ENCODE results near the gene PRR36.

PRR36 gene

DNA sequence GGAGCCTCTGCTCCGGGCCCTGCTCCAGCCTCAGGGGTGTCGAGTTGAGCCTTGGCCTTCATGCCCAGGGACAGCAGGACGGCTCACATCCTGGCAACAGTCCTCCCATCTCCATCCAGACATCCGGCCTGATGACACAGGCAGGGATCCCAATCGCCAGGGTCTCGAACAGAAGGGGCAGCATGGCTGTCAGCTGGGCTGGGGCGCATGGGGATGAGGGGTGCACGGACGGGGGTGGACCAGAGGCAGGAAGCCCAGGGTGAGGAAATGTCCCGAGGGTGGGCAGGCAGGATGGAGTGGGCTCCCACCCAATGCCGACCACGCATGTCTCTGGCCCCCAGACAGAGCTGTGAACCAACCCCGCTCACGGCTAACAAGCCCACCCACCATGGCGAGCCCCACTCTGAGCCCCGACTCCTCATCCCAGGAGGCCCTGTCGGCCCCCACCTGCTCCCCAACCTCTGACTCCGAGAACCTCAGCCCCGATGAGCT lies 28.0 kb downstream of the PRR36 start:
- DNase-seq (ENCODE audit: low read depth in 4 of 4, low spot score in 1 of 4): no peak

DNA sequence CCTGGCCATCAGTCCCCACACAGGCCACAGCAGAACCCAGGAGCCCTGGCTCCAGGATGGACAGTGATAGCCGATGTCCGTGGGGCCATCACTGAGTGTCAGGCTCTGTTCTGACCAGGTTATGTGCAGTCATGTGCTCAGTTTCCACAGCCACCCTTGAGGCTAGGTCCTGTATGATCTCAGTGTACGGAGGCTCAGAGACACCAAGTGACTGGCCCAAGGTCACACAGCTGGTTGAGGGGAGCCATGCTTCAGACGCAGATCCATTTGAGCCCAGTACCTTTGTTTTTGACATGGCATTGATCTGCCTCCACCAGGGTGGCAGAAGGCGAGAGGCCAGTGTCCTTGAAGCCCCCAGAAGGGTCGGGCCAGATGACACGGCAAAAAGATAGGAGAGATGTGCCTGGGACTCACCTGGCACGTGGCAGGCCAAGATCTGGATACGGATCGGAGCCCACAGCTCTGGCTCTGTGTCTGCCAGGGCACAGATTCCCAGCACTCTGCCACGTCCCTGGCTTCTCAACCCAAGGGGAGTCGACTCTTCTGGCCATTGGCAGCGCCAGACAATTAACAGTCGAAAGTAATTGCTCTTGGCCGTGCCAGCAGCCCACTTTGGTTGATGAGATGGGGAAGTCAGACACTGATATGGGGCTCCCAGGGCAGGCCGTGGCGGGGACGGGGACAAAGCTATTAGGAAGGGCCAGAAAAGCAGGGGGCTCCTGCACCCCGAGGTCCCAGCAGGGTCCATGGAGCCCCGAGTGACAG lies 28.6 kb downstream of the PRR36 start:
- no peak for DNase-seq (ENCODE audit: low read depth in 4 of 4, low spot score in 1 of 4)

DNA sequence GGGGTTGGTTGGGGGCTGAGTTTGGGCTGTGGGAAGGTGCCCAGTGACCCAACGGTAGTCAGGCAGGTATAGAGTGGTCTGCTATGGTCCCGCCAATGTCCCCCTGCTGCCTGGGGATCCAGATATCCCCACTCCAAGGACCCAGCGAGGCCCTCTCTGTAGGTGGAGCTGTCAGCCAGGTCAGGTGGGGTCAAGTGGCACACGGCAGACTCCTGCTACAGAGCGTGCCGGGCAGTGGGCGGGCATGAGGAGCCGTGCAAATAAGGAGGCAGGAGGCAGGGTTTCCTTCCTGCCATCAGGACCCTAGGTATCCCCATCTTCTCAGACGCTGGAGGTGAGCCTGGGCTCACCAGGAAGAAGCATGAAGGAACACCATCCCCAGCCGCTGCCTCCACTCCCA lies 29.2 kb downstream of the PRR36 start:
- DNase-seq (ENCODE audit: low read depth in 4 of 4, low spot score in 1 of 4): no peak

DNA sequence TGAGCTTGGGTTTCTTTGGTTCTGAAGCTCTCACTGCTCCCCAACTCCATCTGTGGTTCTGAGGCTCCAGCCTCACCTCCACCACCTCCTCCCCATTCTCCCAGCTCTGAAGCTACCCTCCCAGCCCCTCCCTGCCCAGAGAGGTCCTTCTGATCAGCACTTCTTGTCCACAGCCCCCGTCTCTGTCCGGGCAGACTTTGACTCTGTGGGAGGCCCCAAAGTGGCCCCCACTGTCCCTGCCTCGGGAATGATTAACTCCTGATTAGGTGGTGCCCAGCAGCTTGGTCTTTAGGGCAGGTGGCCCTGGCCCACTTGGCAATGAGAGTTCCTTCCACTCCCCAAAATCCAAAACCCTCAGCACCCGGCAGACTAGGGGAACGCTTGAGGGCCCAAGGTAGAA lies 29.8 kb downstream of the PRR36 start:
- DNase-seq (ENCODE audit: low read depth in 4 of 4, low spot score in 1 of 4): no peak

DNA sequence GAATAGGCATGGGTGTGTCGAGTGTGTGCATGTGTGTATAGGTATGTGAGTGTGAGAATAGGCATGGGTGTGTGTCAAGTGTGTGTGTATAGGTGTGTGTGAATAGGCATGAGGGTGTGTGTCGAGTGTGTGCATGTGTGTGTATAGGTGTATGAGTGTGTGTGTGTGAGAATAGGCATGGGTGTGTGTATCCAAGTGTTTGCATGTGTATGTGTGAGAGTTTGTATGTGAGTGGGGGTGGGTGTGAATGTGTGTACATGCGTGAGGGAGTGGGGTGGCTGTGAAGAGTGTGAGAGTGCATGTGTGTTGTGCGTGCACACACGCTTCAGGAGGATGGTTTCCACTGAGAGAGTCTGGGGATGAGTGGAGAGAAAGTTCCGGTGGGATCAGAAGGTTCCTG lies 30.7 kb downstream of the PRR36 start:
- no peak for DNase-seq (ENCODE audit: low read depth in 4 of 4, low spot score in 1 of 4)

DNA sequence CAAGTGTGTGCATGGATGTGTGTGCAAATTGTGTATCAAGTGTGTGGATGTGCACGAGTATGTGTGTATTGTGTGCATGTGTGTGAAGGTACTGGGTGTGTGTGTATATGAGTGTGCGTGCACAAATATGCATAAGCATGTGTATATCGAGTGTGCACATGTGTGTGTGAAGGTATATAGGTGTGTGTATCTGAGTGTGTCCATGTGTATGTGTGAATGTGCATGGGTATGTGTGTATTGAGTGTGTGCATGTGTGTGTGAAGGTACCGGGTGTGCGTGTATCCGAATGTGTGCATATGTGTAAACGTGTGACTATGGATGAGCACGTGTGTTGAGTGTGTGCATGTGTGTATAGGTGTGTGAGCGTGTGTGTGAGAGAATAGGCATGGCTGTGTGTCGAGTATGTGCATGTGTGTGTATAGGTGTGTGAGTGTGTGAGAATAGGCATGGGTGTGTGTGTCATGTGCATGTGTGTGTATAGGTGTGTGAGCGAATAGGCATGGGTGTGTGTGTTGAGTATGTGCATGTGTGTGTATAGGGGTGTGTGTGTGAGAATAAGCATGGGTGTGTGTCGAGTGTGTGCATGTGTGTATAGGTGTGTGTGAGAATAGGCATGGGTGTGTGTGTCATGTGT lies 31.4 kb downstream of the PRR36 start:
- no peak for DNase-seq (ENCODE audit: low read depth in 4 of 4, low spot score in 1 of 4)

DNA sequence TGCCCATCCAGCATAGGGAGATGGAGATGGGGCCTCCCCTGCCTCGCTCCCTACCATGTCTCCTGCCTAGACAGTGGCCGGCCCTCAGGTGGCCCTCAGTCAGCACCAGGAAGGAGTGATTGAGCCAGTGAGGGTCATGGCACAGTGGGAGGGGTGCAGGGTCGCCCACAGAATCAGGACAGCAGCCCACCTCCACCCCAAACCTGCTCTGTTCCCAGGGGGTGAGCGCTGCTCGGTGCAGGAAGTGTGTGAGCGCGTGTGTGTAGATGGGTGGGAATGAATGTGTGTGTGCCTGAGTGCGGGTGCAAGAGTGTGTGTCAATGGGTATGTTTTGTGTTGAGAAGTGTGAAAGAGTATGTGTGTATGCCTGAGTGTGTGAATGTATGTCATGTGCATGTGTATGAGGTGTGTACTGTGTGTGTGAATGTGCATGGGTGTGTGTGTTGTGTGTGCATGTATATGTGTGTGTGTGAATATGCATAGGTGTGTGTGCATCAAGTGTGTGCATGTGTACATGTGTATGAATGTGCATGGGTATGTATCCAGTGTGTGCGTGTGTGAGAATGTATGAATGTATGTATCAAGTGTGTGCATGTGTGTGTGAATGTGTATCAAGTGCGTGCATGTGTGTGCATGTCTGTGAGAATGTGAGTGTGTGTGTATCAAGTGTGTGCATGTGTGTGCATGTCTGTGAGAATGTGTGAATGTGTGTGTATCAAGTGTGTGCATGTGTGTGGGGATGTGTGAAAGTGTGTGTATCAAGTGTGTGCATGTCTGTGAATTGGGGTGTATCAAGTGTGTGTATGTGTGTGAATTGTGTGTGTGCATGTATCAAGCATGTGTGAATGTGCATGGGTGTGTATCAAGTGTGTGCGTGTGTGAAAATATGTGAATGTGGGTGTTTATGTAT lies 32.2 kb downstream of the PRR36 start:
- no peak for DNase-seq (ENCODE audit: low read depth in 4 of 4, low spot score in 1 of 4)

DNA sequence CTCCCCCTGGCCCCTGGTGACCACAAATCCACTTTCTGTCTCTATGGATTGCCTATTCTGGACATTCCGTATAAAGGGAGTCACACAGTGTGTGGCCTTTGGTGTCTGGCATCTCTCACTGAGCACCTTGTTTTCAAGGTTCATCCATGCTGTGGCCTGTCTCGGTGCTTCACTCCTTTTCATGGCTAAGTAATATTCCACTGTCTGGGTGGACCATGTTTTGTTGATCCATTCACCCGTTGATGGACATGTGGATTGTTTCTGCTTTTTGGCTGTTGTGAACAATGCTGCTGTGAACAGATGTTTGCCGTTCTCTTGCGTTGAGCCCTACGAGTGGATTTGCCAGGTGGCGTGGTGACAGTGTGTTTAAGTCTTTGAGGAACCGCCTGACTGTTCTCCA lies 33.6 kb downstream of the PRR36 start:
- no peak for DNase-seq (ENCODE audit: low read depth in 4 of 4, low spot score in 1 of 4)

DNA sequence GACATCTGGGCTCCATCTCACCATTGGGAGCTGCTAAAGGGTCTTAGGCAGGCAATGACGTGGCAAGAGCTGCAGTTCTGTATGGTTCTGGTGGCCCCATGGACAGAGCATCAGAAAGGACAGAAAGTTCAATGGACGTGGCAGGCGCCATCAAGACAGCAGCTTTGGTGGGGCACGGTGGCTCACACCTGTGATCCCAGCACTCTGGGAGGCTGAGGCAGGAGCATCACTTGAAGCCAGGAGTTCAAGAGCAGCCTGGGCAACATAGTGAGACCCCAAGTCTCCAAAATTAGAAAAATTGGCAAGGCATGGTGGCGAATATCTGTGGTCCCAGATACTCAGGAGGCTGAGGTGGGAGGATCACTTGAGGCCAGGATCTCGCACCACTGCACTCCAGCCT lies 34.7 kb downstream of the PRR36 start:
- no peak for DNase-seq (ENCODE audit: low read depth in 4 of 4, low spot score in 1 of 4)

DNA sequence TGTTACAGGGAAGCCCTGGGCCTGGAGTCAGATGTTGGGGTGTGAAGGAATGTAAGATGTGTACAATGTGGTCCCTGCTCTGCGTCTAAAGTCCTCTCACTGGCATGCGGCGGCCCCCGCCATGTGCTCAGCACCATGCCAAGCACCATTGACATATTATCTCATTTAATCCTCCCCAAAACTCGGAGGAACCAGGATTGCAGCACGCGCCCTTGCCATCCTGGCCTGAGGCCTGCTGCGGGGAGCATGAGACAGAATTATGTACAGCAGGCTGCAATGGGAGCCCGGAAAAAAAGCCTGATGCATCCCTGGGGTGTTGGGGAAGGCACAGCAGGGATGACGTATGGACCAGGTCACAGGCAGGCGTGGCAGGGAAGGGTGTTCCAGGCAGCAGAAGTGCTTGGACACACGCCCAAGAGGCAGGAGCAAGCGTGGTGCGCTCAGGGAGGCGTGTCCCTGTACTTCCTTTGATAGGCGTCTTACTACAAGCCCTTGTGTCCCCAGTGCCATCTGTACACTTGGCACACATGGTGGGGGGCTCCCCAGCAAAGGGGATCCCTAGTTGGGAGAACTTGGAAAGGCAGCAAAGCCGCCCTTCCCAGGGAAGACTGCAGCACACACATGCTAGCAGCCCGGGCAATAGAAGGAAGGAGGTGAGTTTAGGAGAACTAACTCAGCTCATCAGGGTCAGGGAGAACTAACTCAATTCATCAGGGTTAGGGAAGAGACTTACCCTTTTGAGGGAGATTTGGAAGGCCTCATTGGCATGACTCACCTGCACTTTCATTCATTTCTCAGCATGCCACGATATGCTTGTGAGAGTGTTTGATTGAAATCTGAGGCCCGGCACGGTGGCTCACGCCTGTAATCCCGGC lies 40.7 kb downstream of the PRR36 start:
- DNase-seq (ENCODE audit: low read depth in 4 of 4, low spot score in 1 of 4): no peak

DNA sequence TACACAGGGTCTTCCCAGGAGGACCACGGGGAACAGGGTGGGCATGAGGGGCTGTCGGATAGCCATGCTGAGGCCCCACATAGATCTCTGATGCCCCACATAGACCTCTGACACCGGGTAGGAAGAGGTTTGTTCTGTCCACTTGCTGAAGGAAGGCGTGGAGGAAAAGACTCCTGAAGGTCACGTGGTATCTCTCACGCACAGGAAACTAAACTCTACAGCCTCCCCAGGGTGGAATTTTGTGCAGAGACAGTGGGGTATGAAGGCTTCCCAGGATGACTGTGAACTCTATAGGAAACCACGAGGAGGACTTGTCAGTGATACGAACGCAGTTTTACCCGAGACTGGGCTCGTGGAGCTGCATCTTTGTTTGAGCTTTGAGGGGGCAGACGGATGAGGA lies 41.4 kb downstream of the PRR36 start:
- DNase-seq (ENCODE audit: low read depth in 4 of 4, low spot score in 1 of 4): no peak

DNA sequence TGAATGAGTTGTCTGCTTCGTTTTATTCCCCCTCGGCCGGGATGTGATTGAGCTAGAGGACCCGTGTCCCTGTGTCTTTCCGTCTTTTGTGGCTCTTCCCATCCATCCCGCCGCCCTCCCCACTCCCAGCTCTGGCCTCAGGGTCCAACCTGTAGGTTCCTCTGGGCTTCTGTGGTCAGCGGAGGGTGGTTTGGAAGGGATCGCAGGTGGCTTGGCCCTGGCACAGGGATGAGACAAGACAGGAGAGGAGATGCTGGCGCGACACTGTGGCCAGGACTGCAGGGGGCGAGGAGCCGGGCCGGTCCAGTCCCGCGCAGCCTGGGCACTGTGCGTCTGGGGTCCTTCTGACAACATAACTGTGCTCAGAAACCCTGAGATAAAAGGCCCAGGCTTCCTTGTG lies 42.2 kb downstream of the PRR36 start:
- DNase-seq (ENCODE audit: low read depth in 4 of 4, low spot score in 1 of 4): no peak

DNA sequence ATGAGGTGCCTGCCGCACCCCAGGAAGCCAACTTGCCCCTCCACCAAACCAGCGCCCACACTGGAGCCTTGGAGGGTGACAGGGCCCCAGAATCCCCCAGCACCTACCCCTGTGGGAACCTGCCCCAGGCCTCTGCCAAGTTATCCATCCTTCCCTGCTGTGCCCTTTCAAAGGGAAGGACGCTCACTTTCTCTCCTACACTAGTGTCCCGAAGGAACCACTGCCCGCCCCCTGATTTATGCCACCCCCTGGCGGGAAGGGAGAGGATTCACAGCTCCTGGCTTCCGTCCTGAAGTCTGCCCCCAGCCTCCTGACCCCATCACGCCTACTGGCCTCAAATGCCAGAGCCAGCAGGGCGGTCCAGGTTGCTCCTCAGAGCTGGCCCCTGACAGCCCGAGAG lies 42.7 kb downstream of the PRR36 start:
- no peak for DNase-seq (ENCODE audit: low read depth in 4 of 4, low spot score in 1 of 4)

DNA sequence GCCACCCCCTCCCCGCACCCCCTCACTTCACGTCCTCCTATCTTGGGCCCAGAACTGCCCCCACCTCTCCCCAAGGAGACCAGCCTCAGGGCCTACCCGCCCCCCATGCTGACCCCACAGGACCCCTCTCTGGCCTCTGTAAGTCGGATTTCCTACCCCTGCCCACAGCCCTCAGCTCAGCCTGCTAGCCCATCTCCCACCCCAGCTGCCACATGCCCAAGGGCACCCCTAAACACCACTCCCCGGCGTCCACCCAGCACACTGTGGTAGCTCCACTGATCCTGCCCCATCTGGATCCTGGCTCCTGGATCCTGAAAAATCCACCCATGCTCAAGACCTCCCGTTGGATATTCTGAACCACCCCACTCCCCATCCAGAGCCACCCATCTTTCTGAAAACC lies 43.4 kb downstream of the PRR36 start:
- no peak for DNase-seq (ENCODE audit: low read depth in 4 of 4, low spot score in 1 of 4)

DNA sequence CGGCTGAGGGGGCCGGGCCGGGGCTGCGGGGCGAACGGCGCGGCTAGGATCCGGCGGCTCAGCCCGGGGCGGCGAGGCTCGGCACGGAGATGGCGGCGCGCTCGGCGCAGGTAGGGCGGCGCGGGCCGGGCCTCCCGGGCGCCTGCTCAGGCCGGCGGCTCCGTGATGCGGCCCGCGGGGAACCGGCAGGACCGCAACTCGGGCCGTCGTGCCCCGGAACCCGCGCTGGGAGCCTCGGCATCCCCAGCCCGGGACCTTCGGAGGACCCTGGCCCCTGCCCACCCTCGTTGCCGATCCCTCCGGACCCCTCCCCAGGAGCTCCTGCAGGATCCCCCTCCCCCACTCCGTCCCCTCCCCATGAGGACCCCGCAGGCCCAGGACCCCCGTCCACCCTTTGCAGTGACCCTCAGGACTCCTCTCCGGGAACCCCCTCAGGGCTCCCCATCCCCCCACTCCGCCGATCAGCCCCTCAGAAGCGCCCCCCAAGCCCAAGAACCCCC lies 43.9 kb downstream of the PRR36 start:
- no peak for DNase-seq (ENCODE audit: low read depth in 4 of 4, low spot score in 1 of 4)

DNA sequence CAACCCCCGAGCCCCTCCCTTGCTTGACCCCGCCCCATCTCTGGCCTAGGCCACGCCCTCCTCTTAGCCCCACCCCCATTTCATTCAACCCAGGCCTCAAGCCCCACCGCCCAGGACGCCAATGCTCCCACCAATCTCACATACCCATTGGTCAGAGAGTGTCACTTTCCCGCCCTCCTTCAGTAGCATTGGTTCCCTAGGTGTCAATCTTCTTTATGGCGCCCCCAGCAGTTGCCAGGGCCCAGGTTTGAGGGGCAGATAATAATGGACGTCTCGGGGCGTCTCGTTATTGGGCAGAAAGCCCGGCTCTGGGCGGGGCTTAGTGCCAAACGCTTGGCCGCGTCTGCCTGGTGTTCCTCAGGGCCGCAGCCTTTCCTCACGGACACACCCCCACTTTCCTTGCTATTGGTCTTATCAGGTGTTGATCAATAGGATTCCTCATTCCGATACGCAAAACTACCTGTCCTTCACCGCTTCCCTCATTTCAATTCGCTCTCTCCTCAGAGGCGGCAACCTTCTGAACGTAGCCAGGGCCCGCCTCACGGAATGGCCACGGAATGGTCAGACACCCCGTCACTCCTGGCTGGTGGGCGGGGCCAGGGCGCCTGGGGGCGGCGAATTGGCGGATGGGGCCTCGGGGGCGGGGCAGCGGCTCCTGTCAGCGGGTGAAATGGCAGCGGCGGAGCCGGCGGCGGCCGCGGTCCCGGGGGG lies 44.5 kb downstream of the PRR36 start, which contains the start of gene EVI5L:
Gene EVI5L (plus strand): TSS at position 658 of the 711 bp plus-strand sequence. CDS start 16,325 bp downstream, outside the sequence.
- DNase-seq (ENCODE audit: low read depth in 4 of 4, low spot score in 1 of 4): peak; percentile 98 to 100 (median 99)

DNA sequence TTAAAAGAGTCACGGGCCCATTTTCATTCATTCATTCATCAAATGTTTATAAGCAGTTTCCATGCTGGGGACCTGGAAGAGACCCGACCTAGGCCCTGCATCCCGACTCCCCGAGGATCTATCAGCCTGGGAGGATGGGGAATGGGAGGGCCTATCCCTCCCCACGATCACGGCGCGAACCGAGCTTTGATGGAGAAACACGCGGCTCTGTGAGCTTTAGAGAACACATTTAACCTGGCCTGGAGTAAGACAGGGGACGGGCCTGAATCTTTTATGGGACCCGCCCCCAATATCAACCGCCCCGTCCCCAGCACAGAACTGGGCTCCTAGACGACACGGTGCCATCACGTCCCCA lies 45.0 kb downstream of the PRR36 start:
- DNase-seq (ENCODE audit: low read depth in 4 of 4, low spot score in 1 of 4): no peak

DNA sequence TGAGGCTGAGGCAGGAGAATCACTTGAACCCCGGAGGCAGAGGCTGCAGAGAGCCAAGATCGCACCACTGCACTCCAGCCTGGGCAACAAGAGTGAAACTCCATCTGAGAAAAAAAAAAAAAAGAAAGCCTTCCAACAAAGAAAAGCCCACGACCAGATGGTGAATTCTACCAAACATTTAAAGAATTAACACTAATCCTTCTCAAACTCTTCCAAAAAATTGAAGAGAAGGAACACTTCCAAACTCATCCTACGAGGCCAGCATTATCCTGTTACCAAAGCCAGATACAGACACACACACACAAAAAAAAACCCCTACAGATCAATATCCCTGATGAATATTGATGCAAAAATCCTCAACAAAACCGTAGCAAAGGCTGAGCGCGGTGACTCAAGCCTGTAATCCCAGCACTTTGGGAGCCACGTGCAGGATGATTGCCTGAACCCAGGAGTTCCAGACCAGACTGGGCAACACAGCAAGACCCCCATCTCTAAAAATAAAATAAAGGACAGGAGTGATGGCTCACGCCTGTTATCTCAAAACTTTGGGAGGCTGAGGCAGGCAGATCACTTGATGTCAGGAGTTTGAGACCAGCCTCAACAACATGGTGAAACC lies 50.4 kb downstream of the PRR36 start:
- no peak for DNase-seq (ENCODE audit: low read depth in 4 of 4, low spot score in 1 of 4)

DNA sequence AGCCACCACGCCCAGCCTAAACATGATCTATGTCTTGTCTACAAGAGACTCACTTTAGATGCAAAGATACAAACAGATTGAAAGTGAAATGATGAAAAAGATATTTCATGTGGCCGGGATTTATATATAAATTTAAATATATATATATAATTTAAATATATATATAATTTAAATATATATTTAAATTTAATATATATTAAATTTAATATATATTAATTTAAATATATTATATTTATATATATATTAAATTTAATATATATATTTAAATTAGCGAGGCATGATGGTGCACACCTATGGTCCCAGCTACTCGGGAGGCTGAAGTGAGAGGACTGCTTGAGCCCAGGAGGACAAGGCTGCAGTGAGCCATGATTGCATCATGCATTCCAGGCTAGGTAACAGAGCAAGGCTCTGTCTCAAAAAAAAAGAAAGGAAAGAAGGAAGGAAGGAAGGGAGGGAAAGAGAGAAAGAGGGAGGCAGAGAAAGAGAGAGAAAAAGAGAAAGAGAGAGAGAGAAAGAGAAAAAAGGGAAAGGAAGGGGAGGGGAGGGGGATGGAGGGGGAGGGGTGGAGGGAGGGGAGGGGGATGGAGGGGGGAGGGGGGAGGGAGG lies 51.2 kb downstream of the PRR36 start:
- no peak for DNase-seq (ENCODE audit: low read depth in 4 of 4, low spot score in 1 of 4)
